ENCODE data around the gene TBX10.
"Not testable (repeated sequence)": the region's sequence is repeated elsewhere in the genome, so short reads cannot be mapped to it uniquely, and the experiment has no call there.

Gene TBX10

GRCh38 chr11:67601098-67601497 is 38.5 kb downstream of the TBX10 start:
- TF ChIP-seq CTCF (conservative IDR thresholded peaks at IDR 0.05; ENCODE audit: low read depth, low read length): no peak
- no peak for DNase-seq (ENCODE audit: low read depth)
- no peak overlapping the region for H3K4me3 ChIP-seq (ENCODE audit: low read length)

- DNase-seq (ENCODE audit: low read depth): no peak
- H3K4me3 ChIP-seq (ENCODE audit: low read length): no peak overlapping the region
- no peak for TF ChIP-seq CTCF (conservative IDR thresholded peaks at IDR 0.05; ENCODE audit: low read depth, low read length)
Observed at GRCh38 chr11:67600324-67601029, 39.1 kb downstream of the TBX10 start.

GRCh38 chr11:67599149-67599548 is 40.4 kb downstream of the TBX10 start:
- no peak for DNase-seq (ENCODE audit: low read depth)
- TF ChIP-seq CTCF (conservative IDR thresholded peaks at IDR 0.05; ENCODE audit: low read depth, low read length): no peak
- H3K4me3 ChIP-seq (ENCODE audit: low read length): no peak overlapping the region

- not testable (repeated sequence) for DNase-seq (ENCODE audit: low read depth)
Observed at GRCh38 chr11:67597963-67598362, 41.6 kb downstream of the TBX10 start.

GRCh38 chr11:67597458-67597857 is 42.1 kb downstream of the TBX10 start:
- not testable (repeated sequence) for H3K4me3 ChIP-seq (ENCODE audit: low read length); DNase-seq (ENCODE audit: low read depth)

More at GRCh38 chr11:67597963-67598362, 41.6 kb downstream of the TBX10 start:
- H3K4me3 ChIP-seq (ENCODE audit: low read length): not testable (repeated sequence)

GRCh38 chr11:67596753-67597300 is 42.7 kb downstream of the TBX10 start:
- no peak for TF ChIP-seq CTCF (conservative IDR thresholded peaks at IDR 0.05; ENCODE audit: low read depth, low read length)
- H3K4me3 ChIP-seq (ENCODE audit: low read length): no peak overlapping the region
- no peak for DNase-seq (ENCODE audit: low read depth)

GRCh38 chr11:67594480-67594879 is 45.1 kb downstream of the TBX10 start:
- H3K4me3 ChIP-seq (ENCODE audit: low read length): no peak overlapping the region
- no peak for TF ChIP-seq CTCF (conservative IDR thresholded peaks at IDR 0.05; ENCODE audit: low read depth, low read length)
- DNase-seq (ENCODE audit: low read depth): no peak

GRCh38 chr11:67593565-67593905 is 46.0 kb downstream of the TBX10 start:
- TF ChIP-seq CTCF (conservative IDR thresholded peaks at IDR 0.05; ENCODE audit: low read depth, low read length): no peak
- DNase-seq (ENCODE audit: low read depth): no peak
- H3K4me3 ChIP-seq (ENCODE audit: low read length): no peak overlapping the region
